ENCODE measurements around the gene FAM167B. TPM values are rescaled to one million over a fixed set of nuclear protein-coding genes. Genes with fewer than 3 reads are reported as not detected.

FAM167B gene
- polyA plus RNA-seq, 2 of the 4 experiments (the other 2 are of a cell fraction), result 0.53 to 2.0 TPM

- POLR2A ChIA-PET, result interaction anchor here (1.1 to 2.6 kb wide), 3 partner anchors 20 to 137 kb away, joined by 3 to 16 read pairs (median 5); partner anchors contain the start of genes MARCKSL1, TMEM39B and TXLNA
- Histone ChIP-seq H3K4me1 (0 out of 3 replicates have a peak, but pooled peaks cover 5% of the 10 kb centered on the region), H3K27ac (peak overlapping the region in 1 of 2 experiments; percentile 77; a peak in 2 of 6 replicates), H3K4me3 (no peak overlapping the region), H3K9me3 (no peaks in the 10 kb centered on the region), H3K4me2 (peak overlapping the region; percentile 63)
- FAIRE-seq (no peak), ATAC-seq (peak; percentile 2 to 10; a peak in 2 of 6 replicates), DNase-seq (ENCODE audit: low read depth in 1 of 2, low spot score in 1 of 2) (no peak)
- WGBS (ENCODE audit: missing lambda C conversion rate), result no CpG with 5 or more reads among the region's 6 CpGs
- CTCF ChIA-PET, result interaction anchor here (2.4 to 3.1 kb wide), 2 partner anchors 10 to 16 kb away, joined by 7 to 14 read pairs; no protein-coding TSS in a partner anchor
- TF ChIP-seq EHMT2 (IDR thresholded peaks at IDR 0.05; ENCODE audit: low read depth) (no peak), MAZ (IDR thresholded peaks at IDR 0.05; ENCODE audit: borderline replicate concordance, low read depth, low read length) (no peak), CBX8 (IDR thresholded peaks at IDR 0.05) (no peak), SREBF2 (IDR thresholded peaks at IDR 0.05) (no peak), HEYL (CRISPR knock-in tag; IDR thresholded peaks at IDR 0.05) (no peak)
- TF ChIP-seq, protein P1, sequence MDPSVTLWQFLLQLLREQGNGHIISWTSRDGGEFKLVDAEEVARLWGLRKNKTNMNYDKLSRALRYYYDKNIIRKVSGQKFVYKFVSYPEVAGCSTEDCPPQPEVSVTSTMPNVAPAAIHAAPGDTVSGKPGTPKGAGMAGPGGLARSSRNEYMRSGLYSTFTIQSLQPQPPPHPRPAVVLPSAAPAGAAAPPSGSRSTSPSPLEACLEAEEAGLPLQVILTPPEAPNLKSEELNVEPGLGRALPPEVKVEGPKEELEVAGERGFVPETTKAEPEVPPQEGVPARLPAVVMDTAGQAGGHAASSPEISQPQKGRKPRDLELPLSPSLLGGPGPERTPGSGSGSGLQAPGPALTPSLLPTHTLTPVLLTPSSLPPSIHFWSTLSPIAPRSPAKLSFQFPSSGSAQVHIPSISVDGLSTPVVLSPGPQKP (IDR thresholded peaks at IDR 0.05; ENCODE audit: low read depth, low read length), result no peak
These were observed 47.3 kb upstream of the FAM167B start for GRCh38 chr1:32199717-32200072.

DNA sequence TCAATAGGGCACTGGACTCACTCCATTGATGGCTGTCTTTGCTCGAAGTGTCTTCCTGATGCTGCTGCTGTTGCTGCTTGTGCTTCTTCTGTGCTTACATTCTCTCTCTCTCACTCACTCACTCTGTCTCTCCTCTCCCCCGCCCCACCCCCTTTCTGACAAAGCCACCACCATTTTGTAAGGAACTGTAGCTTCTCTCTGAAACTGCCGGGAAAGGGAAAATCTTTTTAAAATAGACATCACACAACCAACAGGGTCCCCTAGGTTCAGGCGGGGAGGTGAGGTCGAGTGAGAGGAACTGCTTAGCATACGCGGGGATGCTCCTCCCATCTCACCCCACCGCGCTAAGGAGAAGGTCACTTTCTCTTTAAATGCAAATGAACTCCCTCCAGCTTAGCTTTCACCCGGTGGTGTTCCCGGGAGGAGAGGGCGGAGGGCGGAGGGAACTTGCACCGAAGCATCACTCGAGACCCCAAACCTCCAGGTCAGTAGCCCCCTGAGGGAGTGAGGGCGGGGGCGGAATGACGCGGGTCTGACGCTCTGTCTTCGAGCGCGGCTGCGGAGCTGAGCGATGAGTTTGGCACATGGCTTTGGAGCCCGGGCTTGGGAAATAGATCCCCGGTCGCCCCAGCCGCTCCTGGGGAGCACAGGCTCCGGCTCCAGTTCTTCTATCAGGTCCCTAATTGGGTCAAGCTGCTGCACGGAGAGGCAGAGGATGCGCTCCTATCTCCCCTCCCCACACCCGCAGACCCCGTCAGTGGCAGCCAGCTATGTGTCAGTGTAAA lies 46.6 kb upstream of the FAM167B start, which contains the start of gene CCDC28B:
Gene CCDC28B, plus strand, starts transcription at position 370 of the 785 bp plus-strand sequence. CDS start 1,341 bp downstream, outside the sequence.
- FAIRE-seq (no peak), ATAC-seq (peak; percentile 48 to 53), DNase-seq (ENCODE audit: low read depth in 1 of 2, low spot score in 1 of 2) (peak in 1 of 2 experiments; percentile 49)
- POLR2A ChIA-PET, result interaction anchor here (1.1 to 2.6 kb wide), 3 partner anchors 21 to 136 kb away, joined by 3 to 16 read pairs (median 5); partner anchors contain the start of genes MARCKSL1, TMEM39B and TXLNA
- Histone ChIP-seq H3K4me3 (peak within 1 kb of the TSS; percentile 35), H3K9me3 (no peaks in the 10 kb centered on the region), H3K4me1 (0 out of 3 replicates have a peak, but pooled peaks cover 5% of the 10 kb centered on the region), H3K4me2 (peak within 1 kb of the TSS; percentile 63), H3K27ac (peak within 1 kb of the TSS; percentile 15 to 77; a peak in 5 of 6 replicates)
- TF ChIP-seq ATOH8 (CRISPR knock-in tag; IDR thresholded peaks at IDR 0.05; ENCODE audit: low read depth), result peak; percentile 67; the same call in 1 of the 2 replicates
- TF ChIP-seq POLR2A (IDR thresholded peaks at IDR 0.05; ENCODE audit: low read length), result no peak
- TF ChIP-seq BCL3 (IDR thresholded peaks at IDR 0.05), result no peak
- TF ChIP-seq E2F6 (IDR thresholded peaks at IDR 0.05; ENCODE audit: borderline replicate concordance, low read depth), result peak; percentile 82; the same call in 1 of the 2 replicates
- TF ChIP-seq, protein P2, sequence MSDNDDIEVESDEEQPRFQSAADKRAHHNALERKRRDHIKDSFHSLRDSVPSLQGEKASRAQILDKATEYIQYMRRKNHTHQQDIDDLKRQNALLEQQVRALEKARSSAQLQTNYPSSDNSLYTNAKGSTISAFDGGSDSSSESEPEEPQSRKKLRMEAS (IDR thresholded peaks at IDR 0.05), result peak; percentile 83
- WGBS (ENCODE audit: missing lambda C conversion rate), result 12% methylated on average over 13 of the region's 34 CpGs
- CTCF ChIA-PET, result interaction anchor here (1.2 to 3.1 kb wide), 4 partner anchors 9 to 48 kb away, joined by 3 to 14 read pairs (median 6); no protein-coding TSS in a partner anchor

GRCh38 chr1:32201011-32201855 lies 45.8 kb upstream of the FAM167B start:
- TF ChIP-seq HMGXB4 (CRISPR knock-in tag; IDR thresholded peaks at IDR 0.05; ENCODE audit: borderline replicate concordance) (no peak), ATOH8 (CRISPR knock-in tag; IDR thresholded peaks at IDR 0.05; ENCODE audit: low read depth) (no peak), ESRRA (IDR thresholded peaks at IDR 0.05; ENCODE audit: borderline replicate concordance, low read length) (no peak), ZSCAN20 (CRISPR knock-in tag; IDR thresholded peaks at IDR 0.05) (no peak), SMC3 (IDR thresholded peaks at IDR 0.05) (no peak), ZFP36 (IDR thresholded peaks at IDR 0.05; ENCODE audit: borderline replicate concordance, partially characterized antibody) (no peak)
- TF ChIP-seq, protein P3, sequence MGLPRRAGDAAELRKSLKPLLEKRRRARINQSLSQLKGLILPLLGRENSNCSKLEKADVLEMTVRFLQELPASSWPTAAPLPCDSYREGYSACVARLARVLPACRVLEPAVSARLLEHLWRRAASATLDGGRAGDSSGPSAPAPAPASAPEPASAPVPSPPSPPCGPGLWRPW (IDR thresholded peaks at IDR 0.05), result no peak
- Histone ChIP-seq H3K4me3 (peak overlapping the region; percentile 35), H3K4me2 (peak overlapping the region; percentile 63), H3K4me1 (0 out of 3 replicates have a peak, but pooled peaks cover 8% of the 10 kb centered on the region), H3K9me3 (no peaks in the 10 kb centered on the region), H3K27ac (peak overlapping the region; percentile 15 to 77; a peak in 4 of 6 replicates)
- POLR2A ChIA-PET, result interaction anchor here (1.5 to 2.6 kb wide), 2 partner anchors 21 to 129 kb away, joined by 5 to 16 read pairs; partner anchors contain the start of genes TMEM39B and TXLNA
- DNase-seq (ENCODE audit: low read depth in 1 of 2, low spot score in 1 of 2) (no peak), ATAC-seq (peak in 1 of 2 experiments; percentile 5; a peak in 1 of 6 replicates), FAIRE-seq (no peak)
- 66% methylated on average over 20 of the region's 26 CpGs for WGBS (ENCODE audit: missing lambda C conversion rate)
- CTCF ChIA-PET, result interaction anchor here (1.2 to 3.1 kb wide), 5 partner anchors 8 to 47 kb away, joined by 3 to 14 read pairs (median 4); no protein-coding TSS in a partner anchor
